ENCODE data around the gene HDAC10. TPM values are rescaled to one million over a fixed set of nuclear protein-coding genes. Genes with fewer than 3 reads are reported as not detected.

The HDAC10 gene
- total RNA-seq, 2 donors from 2014 or later: 31.9 to 128 TPM

DNA sequence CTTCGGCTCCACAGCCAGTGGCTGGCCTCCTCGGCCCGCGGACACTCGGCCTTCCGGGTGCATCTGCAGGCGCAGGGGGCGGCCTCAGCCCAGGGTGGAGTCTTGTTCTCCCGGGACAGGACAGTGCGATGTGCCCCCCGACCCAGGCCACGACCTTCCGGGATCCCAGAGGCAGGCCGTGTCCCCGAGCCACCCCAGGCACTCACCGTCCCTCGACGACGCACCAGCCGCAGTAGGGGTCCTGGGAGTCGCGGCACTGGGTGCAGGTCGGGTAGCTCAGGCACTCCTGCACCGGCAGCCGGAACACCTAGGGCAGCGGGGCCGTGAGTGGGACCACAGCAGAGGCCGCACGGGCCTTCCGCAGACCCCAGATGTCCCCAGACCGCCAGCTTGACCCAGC, 36.7 kb upstream of the HDAC10 start:
- WGBS, 2 donors: 95% methylated on average over 31 of the region's 31 CpGs; no CpG with 5 or more reads in 1 of the 2 donors
- Histone ChIP-seq H3K27me3 (no peaks in the 10 kb centered on the region), H3K9me3 (no peaks in the 10 kb centered on the region), H3K27ac (no peak overlapping the region), H3K4me3 (no peak overlapping the region), H3K4me1 (peaks cover 35% of the 10 kb centered on the region), H3K36me3 (replicated peaks in 1 of 2; ENCODE audit: insufficient read depth in 1 of 2, low read depth in 2 of 2) (peaks cover 11 to 26% of the 10 kb centered on the region in 2 donors)
- DNase-seq (no peak), ATAC-seq (no peak)
- intact Hi-C loops (cut with DNase I): no loop called here
- no peak for TF ChIP-seq POLR2A (IDR thresholded peaks at IDR 0.05)
- TF ChIP-seq, protein P1, sequence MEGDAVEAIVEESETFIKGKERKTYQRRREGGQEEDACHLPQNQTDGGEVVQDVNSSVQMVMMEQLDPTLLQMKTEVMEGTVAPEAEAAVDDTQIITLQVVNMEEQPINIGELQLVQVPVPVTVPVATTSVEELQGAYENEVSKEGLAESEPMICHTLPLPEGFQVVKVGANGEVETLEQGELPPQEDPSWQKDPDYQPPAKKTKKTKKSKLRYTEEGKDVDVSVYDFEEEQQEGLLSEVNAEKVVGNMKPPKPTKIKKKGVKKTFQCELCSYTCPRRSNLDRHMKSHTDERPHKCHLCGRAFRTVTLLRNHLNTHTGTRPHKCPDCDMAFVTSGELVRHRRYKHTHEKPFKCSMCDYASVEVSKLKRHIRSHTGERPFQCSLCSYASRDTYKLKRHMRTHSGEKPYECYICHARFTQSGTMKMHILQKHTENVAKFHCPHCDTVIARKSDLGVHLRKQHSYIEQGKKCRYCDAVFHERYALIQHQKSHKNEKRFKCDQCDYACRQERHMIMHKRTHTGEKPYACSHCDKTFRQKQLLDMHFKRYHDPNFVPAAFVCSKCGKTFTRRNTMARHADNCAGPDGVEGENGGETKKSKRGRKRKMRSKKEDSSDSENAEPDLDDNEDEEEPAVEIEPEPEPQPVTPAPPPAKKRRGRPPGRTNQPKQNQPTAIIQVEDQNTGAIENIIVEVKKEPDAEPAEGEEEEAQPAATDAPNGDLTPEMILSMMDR (IDR thresholded peaks at IDR 0.05): no peak

DNA sequence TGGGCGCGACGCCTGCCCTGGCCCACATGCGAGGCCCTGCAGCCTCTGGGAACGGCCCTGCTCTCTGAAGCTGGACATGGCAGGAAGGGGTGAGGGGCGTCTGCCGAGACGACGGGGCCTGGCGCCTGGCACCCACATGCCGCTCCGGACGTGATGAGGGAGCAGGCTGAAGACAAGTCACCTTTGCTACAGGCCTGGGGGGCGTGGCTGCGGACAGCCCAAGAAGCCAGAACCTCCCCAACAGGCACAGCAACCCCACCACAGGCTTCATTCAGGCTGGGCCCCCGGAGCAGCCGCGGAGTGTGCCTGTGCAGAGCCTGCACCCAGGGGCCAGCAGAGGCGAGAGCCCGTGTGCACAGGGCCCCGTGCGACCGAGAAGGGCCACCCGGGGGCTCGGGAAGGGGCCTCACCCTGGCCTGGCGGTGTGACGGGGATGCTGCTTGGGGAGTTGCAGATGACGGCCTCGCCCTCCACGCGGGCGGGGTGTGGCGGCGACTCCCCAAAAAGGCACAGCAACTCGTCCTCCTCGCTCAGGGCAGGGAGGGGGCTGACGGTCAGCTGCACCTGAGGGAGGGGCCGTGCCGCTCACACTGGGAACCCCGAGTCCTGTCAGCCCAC, 35.7 kb upstream of the HDAC10 start:
- WGBS, 2 donors: 92% methylated on average over 37 of the region's 40 CpGs; no CpG with 5 or more reads in 1 of the 2 donors
- Histone ChIP-seq H3K27ac (peak overlapping the region in 2 of 4 donors; percentile 2 to 39), H3K4me3 (no peak overlapping the region), H3K27me3 (no peaks in the 10 kb centered on the region), H3K4me1 (peaks cover 34% of the 10 kb centered on the region), H3K36me3 (replicated peaks in 1 of 2; ENCODE audit: insufficient read depth in 1 of 2, low read depth in 2 of 2) (peaks cover 14 to 26% of the 10 kb centered on the region in 2 donors), H3K9me3 (no peaks in the 10 kb centered on the region)
- DNase-seq (no peak), ATAC-seq (no peak)
- intact Hi-C loops (cut with DNase I): no loop called here
- TF ChIP-seq, protein P1 (IDR thresholded peaks at IDR 0.05): no peak
- TF ChIP-seq POLR2A (IDR thresholded peaks at IDR 0.05): no peak

DNA sequence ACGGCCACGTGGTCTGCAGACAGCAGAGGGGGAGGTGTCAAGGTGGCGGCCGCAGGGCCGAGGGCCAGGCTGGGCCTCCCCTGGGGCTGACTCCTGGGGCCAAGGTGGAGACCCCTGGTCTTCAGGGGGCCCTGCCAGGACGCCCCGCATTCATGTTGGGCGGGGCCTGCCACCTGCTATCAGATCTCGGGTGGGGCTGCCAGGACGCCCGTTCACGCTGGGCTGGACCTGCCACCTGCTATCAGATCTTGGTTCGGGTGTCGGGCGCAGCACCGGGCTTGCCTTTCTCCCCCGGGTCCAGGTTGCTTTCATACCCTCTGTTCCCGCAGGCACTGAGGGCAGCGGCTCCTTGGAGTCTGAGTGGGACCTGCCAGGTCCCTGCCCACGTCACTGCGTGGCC, 35.2 kb upstream of the HDAC10 start:
- intact Hi-C loops (cut with DNase I): no loop called here
- H3K27ac ChIP-seq: peak overlapping the region in 2 of 4 donors; percentile 2 to 39
- 80 to 86% methylated on average over 7 to 21 of the region's 21 CpGs for WGBS, 2 donors
- no peaks in the 10 kb centered on the region for H3K9me3 ChIP-seq
- no peak for ATAC-seq
- no peaks in the 10 kb centered on the region for H3K27me3 ChIP-seq
- DNase-seq: no peak
- no peak for TF ChIP-seq POLR2A (IDR thresholded peaks at IDR 0.05)
- TF ChIP-seq, protein P1 (IDR thresholded peaks at IDR 0.05): no peak
- H3K4me1 ChIP-seq: peaks cover 37% of the 10 kb centered on the region
- H3K36me3 ChIP-seq (replicated peaks in 1 of 2; ENCODE audit: insufficient read depth in 1 of 2, low read depth in 2 of 2): peaks cover 17 to 28% of the 10 kb centered on the region in 2 donors
- H3K4me3 ChIP-seq: no peak overlapping the region

DNA sequence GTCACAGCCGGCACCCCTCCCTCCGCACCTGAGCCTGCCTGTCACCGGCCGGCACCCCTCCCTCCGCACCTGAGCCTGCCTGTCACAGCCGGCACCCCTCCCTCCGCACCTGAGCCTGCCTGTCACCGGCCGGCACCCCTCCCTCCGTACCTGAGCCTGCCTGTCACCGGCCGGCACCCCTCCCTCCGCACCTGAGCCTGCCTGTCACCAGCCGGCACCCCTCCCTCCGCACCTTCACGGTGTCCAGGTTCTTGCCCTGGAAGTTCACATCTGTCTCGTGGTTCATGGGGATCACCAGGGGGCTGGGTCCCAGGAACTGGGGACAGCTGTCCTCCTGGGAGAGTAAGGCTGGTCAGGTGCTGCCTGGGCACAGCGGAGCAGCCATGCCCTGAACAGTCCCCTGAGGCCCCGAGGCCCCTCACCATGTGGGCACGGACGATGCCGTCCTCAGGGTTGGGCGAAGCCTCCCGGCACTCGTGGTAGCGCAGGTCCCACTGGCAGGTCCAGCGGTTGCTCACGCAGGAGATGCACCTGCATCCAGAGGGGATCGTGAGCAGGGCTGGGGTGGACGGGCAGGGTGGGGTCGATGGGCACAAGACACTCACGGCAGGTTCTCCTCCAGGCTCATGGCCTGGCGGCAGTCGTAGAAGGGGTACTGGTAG, 34.6 kb upstream of the HDAC10 start:
- intact Hi-C loops (cut with DNase I): no loop called here
- Histone ChIP-seq H3K27me3 (no peaks in the 10 kb centered on the region), H3K4me3 (no peak overlapping the region), H3K27ac (peak overlapping the region in 3 of 4 donors; percentile 20 to 39 (median 21)), H3K4me1 (peaks cover 42% of the 10 kb centered on the region), H3K9me3 (no peaks in the 10 kb centered on the region), H3K36me3 (replicated peaks in 1 of 2; ENCODE audit: insufficient read depth in 1 of 2, low read depth in 2 of 2) (peaks cover 23 to 33% of the 10 kb centered on the region in 2 donors)
- 95 to 96% methylated on average over 10 to 19 of the region's 34 CpGs for WGBS, 2 donors
- no peak for TF ChIP-seq POLR2A (IDR thresholded peaks at IDR 0.05)
- TF ChIP-seq, protein P1 (IDR thresholded peaks at IDR 0.05): no peak
- ATAC-seq (no peak), DNase-seq (no peak)

All from body of pancreas (tissue), 4 donors.